Heart left ventricle (tissue), 13 donors: ENCODE results near the gene VEZF1.

ENCODE experiments used
- POLR2A ChIP-seq, 2 donors: fragments of 450-650 bp; IDR thresholded peaks; one replicate each; pipeline ENCODE4 v1.6.1; 2017; ENCODE audit warnings: antibody characterized with exemption in 2 of 2, mild to moderate bottlenecking in 2 of 2, moderate library complexity in 2 of 2
- TF ChIP-seq, protein P1 (sequence below), 12 donors: fragments of 200-600 bp; sonication (generic) in 4 of 12; IDR thresholded peaks; one replicate each; pipeline versions ENCODE4 v1.5.0 to v1.8.0; 2018 to 2022; ENCODE audit warnings: antibody characterized with exemption in 12 of 12, mild to moderate bottlenecking in 5 of 12
- donor health status: ischemic (EF 13 %, LVEDD 7.1; RV severe dilation, severe dysfunction).
- donor health status: DM: no; HTN: yes; CAD: no.
- donor health status: DM: no; HTN: no; CAD: no.
- donor health status: ischemic (EF 25% LVEDD 6.9; RV normal size, moderate dysfunction).
- donor health status: ischemic (EF 25% LVEDD 5.7; RV mildly dilated, moderate dysfunction).
- donor health status: ischemic (EF 35%, LVEDD 5.7; RV mildly dilated, moderate dysfunction).
- donor health status: nonischemic (EF 11% LVEDD 7.7; RV severe dilation, severe dysfunction).
- donor health status: DM: yes; HTN: yes; CAD: no.
- donor health status: PGD.
- donor health status: ischemic (EF 29% LVEDD 5.4; RV normal size, mild dysfunction).
- donor health status: nonischemic (EF 23%, LVEDD 6.1; RV moderate dilation, normal function).

DNA sequence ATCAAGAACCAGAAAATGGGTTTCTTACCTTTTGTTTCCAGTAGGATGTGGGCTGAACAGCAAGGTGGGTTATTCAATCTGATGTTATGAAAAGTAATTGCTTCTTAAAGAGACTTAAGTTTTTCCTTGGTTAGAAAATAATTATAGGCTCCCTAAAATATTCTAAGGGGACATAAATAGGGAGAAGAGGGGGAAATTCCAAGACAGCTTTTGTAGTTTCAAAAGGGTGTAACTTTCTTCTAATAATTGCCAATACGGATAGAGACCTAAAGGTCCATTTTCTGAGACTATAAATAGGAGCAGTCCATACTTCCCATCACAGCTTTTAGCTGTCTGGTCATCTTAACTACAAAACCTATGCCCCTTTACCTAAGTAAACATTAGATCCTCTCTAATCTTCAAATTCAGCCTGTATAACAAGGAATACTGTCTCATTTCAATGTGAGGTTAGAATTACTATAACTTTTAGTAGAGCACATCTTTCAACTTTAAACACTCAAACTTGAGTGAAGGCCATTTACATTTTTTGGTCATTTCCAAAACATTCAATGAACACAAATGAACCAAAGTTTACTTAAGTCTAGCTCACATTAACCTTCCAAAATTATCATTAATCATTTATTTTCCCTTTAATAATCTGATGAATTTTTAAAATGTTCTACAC, 13.5 kb upstream of the VEZF1 start:
- no peak for TF ChIP-seq POLR2A (IDR thresholded peaks at IDR 0.05)
- TF ChIP-seq, protein P1, sequence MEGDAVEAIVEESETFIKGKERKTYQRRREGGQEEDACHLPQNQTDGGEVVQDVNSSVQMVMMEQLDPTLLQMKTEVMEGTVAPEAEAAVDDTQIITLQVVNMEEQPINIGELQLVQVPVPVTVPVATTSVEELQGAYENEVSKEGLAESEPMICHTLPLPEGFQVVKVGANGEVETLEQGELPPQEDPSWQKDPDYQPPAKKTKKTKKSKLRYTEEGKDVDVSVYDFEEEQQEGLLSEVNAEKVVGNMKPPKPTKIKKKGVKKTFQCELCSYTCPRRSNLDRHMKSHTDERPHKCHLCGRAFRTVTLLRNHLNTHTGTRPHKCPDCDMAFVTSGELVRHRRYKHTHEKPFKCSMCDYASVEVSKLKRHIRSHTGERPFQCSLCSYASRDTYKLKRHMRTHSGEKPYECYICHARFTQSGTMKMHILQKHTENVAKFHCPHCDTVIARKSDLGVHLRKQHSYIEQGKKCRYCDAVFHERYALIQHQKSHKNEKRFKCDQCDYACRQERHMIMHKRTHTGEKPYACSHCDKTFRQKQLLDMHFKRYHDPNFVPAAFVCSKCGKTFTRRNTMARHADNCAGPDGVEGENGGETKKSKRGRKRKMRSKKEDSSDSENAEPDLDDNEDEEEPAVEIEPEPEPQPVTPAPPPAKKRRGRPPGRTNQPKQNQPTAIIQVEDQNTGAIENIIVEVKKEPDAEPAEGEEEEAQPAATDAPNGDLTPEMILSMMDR (IDR thresholded peaks at IDR 0.05), result no peak
